HG03139 (cell line): Measurements from ENCODE around the gene TYW5.

Experiments used
- ATAC-seq: cut with Tn5 transposase; IDR thresholded peaks from one replicate; pipeline ENCODE4 v1.9.1; 2021; ENCODE audit not compliant: unreplicated experiment

The TYW5 gene

GRCh38 chr2:199955339-199956061 is at the start of gene TYW5, which contains the start of gene MAIP1:
TSS of gene TYW5 (minus strand) at chr2:199955491. CDS start at chr2:199955470, 21 bp downstream.
TSS of gene MAIP1 (plus strand) at chr2:199955582. CDS start at chr2:199955799, 217 bp downstream.
- peak; percentile 76 for ATAC-seq

- no peak for ATAC-seq
Measured at GRCh38 chr2:200003444-200003843, 48.2 kb upstream of the TYW5 start.

- no peak for ATAC-seq
Measured at GRCh38 chr2:200000444-200001163, 45.3 kb upstream of the TYW5 start.

GRCh38 chr2:199999166-199999565 is 43.9 kb upstream of the TYW5 start:
- no peak for ATAC-seq

- no peak for ATAC-seq
Measured at GRCh38 chr2:199997296-199997695, 42.0 kb upstream of the TYW5 start.

- no peak for ATAC-seq
Measured at GRCh38 chr2:199994896-199995295, 39.6 kb upstream of the TYW5 start.

- ATAC-seq, result no peak
Measured at GRCh38 chr2:199994371-199994770, 39.1 kb upstream of the TYW5 start.

GRCh38 chr2:199992296-199992695 is 37.0 kb upstream of the TYW5 start:
- no peak for ATAC-seq

GRCh38 chr2:199991691-199992090 is 36.4 kb upstream of the TYW5 start:
- ATAC-seq, result no peak

- ATAC-seq, result no peak
Measured at GRCh38 chr2:199989822-199990221, 34.5 kb upstream of the TYW5 start.

GRCh38 chr2:199988151-199988550 is 32.9 kb upstream of the TYW5 start:
- ATAC-seq, result no peak

GRCh38 chr2:199987586-199987985 is 32.3 kb upstream of the TYW5 start:
- ATAC-seq, result no peak

GRCh38 chr2:199985625-199986207 is 30.4 kb upstream of the TYW5 start:
- ATAC-seq, result peak; percentile 68

GRCh38 chr2:199984755-199985154 is 29.5 kb upstream of the TYW5 start:
- no peak for ATAC-seq

- ATAC-seq, result no peak
Measured at GRCh38 chr2:199984159-199984558, 28.9 kb upstream of the TYW5 start.

- no peak for ATAC-seq
Measured at GRCh38 chr2:199983534-199983933, 28.2 kb upstream of the TYW5 start.

- no peak for ATAC-seq
Measured at GRCh38 chr2:199982126-199982843, 27.0 kb upstream of the TYW5 start.

- no peak for ATAC-seq
Measured at GRCh38 chr2:199979832-199980628, 24.7 kb upstream of the TYW5 start.

GRCh38 chr2:199979398-199979797 is 24.1 kb upstream of the TYW5 start:
- ATAC-seq, result no peak

GRCh38 chr2:199977984-199978415 is 22.7 kb upstream of the TYW5 start:
- ATAC-seq, result peak; percentile 65
